Liver (tissue), 3 donors: ENCODE results near the gene PCDH1.
A peak's percentile ranks its signal among the peaks of the same experiment; 100 is the strongest.

ENCODE experiments used
- EGR1 ChIP-seq, 2 donors: IDR thresholded peaks; 2 replicates each; pipeline ENCODE4 v1.6.1; 2016 to 2018; ENCODE audit warnings: antibody characterized with exemption in 2 of 2, low read depth in 2 of 2
- GABPA ChIP-seq, 2 donors: IDR thresholded peaks in 1 of 2; conservative IDR thresholded peaks in 1 of 2; 2 replicates each; pipeline ENCODE4 v1.6.1; 2016; ENCODE audit warnings: antibody characterized with exemption in 2 of 2, mild to moderate bottlenecking in 1 of 2, moderate library complexity in 1 of 2
- HNF4A ChIP-seq, 2 donors: conservative IDR thresholded peaks; 2 replicates each; pipeline ENCODE4 v1.6.1; 2016; ENCODE audit warnings: antibody characterized with exemption in 2 of 2, mild to moderate bottlenecking in 2 of 2
- RAD21 ChIP-seq, 2 donors: IDR thresholded peaks; 2 replicates each; pipeline ENCODE4 v1.6.1; 2016; ENCODE audit warnings: antibody characterized with exemption in 2 of 2, mild to moderate bottlenecking in 2 of 2
- RXRA ChIP-seq, 2 donors: IDR thresholded peaks; 2 replicates each; pipeline ENCODE4 v1.6.1; 2017 to 2018; ENCODE audit warnings: antibody characterized with exemption in 2 of 2, mild to moderate bottlenecking in 1 of 2
- SP1 ChIP-seq: IDR thresholded peaks from 2 replicates; pipeline ENCODE4 v1.6.1; 2018; ENCODE audit warnings: antibody characterized with exemption, mild to moderate bottlenecking
- TAF1 ChIP-seq: conservative IDR thresholded peaks from 2 replicates; pipeline ENCODE4 v1.6.1; 2016; ENCODE audit warnings: antibody characterized with exemption, mild to moderate bottlenecking
- YY1 ChIP-seq: IDR thresholded peaks from 2 replicates; pipeline ENCODE4 v1.6.1; 2016; ENCODE audit warnings: antibody characterized with exemption, mild to moderate bottlenecking
- TF ChIP-seq, protein P1 (sequence below): fragments of 150-350 bp; IDR thresholded peaks from 2 replicates; pipeline ENCODE4 v1.5.1; 2017; ENCODE audit warnings: improper control_type of control experiment, low read depth, low read length; ENCODE audit not compliant: missing input control
- TF ChIP-seq, protein P2 (sequence below): IDR thresholded peaks from 2 replicates; pipeline ENCODE4 v1.6.1; 2016; ENCODE audit warnings: antibody characterized with exemption, mild to moderate bottlenecking
- TF ChIP-seq, protein P3 (sequence below): IDR thresholded peaks from 2 replicates; pipeline ENCODE4 v1.6.1; 2016; ENCODE audit warnings: antibody characterized with exemption
- TF ChIP-seq, protein P4 (sequence below): IDR thresholded peaks from 2 replicates; pipeline ENCODE4 v1.6.1; 2016; ENCODE audit warnings: antibody characterized with exemption
- donor health status: healthy.
- donor health status: healthy.

DNA sequence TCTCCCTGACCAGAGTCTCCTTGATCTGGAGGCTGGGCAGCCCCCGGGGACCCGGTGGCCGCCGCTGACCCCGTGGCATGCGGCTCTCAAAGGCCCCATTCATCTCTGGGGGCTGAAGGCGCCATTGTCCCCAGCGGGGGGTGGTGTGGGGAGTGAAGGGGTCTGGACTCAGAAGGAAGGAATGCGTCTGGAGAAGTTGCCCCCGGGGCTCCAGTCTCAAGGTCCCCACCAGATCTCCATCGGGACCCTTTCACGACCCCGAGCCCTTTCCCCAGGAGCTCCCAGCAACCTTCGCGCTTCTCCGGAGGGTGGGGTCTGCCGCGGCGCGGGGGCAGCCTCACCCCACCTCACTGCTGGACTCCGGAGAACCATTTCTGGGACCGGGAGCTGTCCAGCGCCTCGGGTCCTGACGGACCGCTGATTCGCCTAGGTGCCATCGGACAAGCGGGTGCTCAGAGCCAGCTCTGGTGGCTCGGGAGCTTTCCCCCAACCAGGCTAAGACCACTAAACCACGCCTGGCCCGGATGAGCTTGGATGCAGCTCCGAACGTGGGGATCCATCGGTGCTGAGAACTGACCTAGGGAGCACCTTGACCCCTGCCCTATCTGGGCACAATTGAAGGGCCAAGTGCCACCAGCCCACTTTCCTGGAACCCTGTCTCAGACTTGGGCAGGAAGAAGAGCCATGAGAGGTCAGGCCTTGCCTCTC is 5.1 kb upstream of the PCDH1 start:
- TF ChIP-seq, protein P1, sequence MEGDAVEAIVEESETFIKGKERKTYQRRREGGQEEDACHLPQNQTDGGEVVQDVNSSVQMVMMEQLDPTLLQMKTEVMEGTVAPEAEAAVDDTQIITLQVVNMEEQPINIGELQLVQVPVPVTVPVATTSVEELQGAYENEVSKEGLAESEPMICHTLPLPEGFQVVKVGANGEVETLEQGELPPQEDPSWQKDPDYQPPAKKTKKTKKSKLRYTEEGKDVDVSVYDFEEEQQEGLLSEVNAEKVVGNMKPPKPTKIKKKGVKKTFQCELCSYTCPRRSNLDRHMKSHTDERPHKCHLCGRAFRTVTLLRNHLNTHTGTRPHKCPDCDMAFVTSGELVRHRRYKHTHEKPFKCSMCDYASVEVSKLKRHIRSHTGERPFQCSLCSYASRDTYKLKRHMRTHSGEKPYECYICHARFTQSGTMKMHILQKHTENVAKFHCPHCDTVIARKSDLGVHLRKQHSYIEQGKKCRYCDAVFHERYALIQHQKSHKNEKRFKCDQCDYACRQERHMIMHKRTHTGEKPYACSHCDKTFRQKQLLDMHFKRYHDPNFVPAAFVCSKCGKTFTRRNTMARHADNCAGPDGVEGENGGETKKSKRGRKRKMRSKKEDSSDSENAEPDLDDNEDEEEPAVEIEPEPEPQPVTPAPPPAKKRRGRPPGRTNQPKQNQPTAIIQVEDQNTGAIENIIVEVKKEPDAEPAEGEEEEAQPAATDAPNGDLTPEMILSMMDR = no peak
- TF ChIP-seq RXRA (IDR thresholded peaks at IDR 0.05) (no peak), TAF1 (no peak), SP1 (no peak), HNF4A (conservative IDR thresholded peaks at IDR 0.05) (no peak), GABPA (IDR thresholded peaks at IDR 0.05 in 1 of 2, conservative IDR thresholded peaks at IDR 0.05 in 1 of 2) (no peak), YY1 (no peak), RAD21 (IDR thresholded peaks at IDR 0.05) (peak in 1 of 2 donors; percentile 26), EGR1 (IDR thresholded peaks at IDR 0.05; ENCODE audit: low read depth in 2 of 2) (no peak)
- TF ChIP-seq, protein P2, sequence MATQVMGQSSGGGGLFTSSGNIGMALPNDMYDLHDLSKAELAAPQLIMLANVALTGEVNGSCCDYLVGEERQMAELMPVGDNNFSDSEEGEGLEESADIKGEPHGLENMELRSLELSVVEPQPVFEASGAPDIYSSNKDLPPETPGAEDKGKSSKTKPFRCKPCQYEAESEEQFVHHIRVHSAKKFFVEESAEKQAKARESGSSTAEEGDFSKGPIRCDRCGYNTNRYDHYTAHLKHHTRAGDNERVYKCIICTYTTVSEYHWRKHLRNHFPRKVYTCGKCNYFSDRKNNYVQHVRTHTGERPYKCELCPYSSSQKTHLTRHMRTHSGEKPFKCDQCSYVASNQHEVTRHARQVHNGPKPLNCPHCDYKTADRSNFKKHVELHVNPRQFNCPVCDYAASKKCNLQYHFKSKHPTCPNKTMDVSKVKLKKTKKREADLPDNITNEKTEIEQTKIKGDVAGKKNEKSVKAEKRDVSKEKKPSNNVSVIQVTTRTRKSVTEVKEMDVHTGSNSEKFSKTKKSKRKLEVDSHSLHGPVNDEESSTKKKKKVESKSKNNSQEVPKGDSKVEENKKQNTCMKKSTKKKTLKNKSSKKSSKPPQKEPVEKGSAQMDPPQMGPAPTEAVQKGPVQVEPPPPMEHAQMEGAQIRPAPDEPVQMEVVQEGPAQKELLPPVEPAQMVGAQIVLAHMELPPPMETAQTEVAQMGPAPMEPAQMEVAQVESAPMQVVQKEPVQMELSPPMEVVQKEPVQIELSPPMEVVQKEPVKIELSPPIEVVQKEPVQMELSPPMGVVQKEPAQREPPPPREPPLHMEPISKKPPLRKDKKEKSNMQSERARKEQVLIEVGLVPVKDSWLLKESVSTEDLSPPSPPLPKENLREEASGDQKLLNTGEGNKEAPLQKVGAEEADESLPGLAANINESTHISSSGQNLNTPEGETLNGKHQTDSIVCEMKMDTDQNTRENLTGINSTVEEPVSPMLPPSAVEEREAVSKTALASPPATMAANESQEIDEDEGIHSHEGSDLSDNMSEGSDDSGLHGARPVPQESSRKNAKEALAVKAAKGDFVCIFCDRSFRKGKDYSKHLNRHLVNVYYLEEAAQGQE = peak; percentile 99
- TF ChIP-seq, protein P3, sequence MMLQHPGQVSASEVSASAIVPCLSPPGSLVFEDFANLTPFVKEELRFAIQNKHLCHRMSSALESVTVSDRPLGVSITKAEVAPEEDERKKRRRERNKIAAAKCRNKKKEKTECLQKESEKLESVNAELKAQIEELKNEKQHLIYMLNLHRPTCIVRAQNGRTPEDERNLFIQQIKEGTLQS = no peak
- TF ChIP-seq, protein P4, sequence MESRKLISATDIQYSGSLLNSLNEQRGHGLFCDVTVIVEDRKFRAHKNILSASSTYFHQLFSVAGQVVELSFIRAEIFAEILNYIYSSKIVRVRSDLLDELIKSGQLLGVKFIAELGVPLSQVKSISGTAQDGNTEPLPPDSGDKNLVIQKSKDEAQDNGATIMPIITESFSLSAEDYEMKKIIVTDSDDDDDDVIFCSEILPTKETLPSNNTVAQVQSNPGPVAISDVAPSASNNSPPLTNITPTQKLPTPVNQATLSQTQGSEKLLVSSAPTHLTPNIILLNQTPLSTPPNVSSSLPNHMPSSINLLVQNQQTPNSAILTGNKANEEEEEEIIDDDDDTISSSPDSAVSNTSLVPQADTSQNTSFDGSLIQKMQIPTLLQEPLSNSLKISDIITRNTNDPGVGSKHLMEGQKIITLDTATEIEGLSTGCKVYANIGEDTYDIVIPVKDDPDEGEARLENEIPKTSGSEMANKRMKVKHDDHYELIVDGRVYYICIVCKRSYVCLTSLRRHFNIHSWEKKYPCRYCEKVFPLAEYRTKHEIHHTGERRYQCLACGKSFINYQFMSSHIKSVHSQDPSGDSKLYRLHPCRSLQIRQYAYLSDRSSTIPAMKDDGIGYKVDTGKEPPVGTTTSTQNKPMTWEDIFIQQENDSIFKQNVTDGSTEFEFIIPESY = no peak
